Osteoblast (primary cell): ENCODE measurements around the gene SMC3. TPM values are rescaled to one million over a fixed set of nuclear protein-coding genes. Genes with fewer than 3 reads are reported as not detected.
A peak's percentile ranks its signal among the peaks of the same experiment; 100 is the strongest.

Source experiments
- DNase-seq: peaks from one replicate; pipeline ENCODE4 v3.0.0; 2011; ENCODE audit warnings: low spot score, mixed read lengths; ENCODE audit not compliant: insufficient read length; ENCODE audit errors: missing footprints
- H2AFZ ChIP-seq: 2 replicates; pipeline ENCODE4 v1.6.0; 2011; ENCODE audit warnings: mild to moderate bottlenecking, low read length
- H3K27ac ChIP-seq: 2 replicates; pipeline ENCODE4 v1.5.1; 2011; ENCODE audit warnings: mild to moderate bottlenecking, low read depth, low read length, moderate library complexity
- H3K27me3 ChIP-seq: 2 replicates; pipeline ENCODE4 v1.6.0; 2012; ENCODE audit warnings: mild to moderate bottlenecking, control low read depth, inconsistent platforms, low read length, moderate library complexity; ENCODE audit not compliant: insufficient read depth
- H3K36me3 ChIP-seq: 2 replicates; pipeline ENCODE4 v1.5.1; 2011; ENCODE audit warnings: mild to moderate bottlenecking, low read length, control low read depth, moderate library complexity; ENCODE audit not compliant: insufficient read depth
- H3K4me1 ChIP-seq: 2 replicates; pipeline ENCODE4 v1.5.1; 2011; ENCODE audit warnings: mild to moderate bottlenecking, low read length, control low read depth, moderate library complexity; ENCODE audit not compliant: insufficient read depth
- H3K4me2 ChIP-seq: 2 replicates; pipeline ENCODE4 v1.6.0; 2011; ENCODE audit warnings: mild to moderate bottlenecking, low read length; ENCODE audit not compliant: insufficient read depth
- H3K4me3 ChIP-seq: fragments of 200-600 bp; sonication (generic); 3 replicates; pipeline ENCODE4 v1.5.1; 2012; ENCODE audit warnings: mild to moderate bottlenecking, low read length, inconsistent platforms; ENCODE audit not compliant: insufficient read depth
- H3K79me2 ChIP-seq: 2 replicates; pipeline ENCODE4 v1.6.0; 2012; ENCODE audit warnings: mild to moderate bottlenecking, low read length, control low read depth, inconsistent platforms; ENCODE audit not compliant: insufficient read depth
- H3K9me3 ChIP-seq: 2 replicates; pipeline ENCODE4 v1.5.1; 2011; ENCODE audit warnings: low read depth, low read length, control low read depth
- H4K20me1 ChIP-seq: 2 replicates; pipeline ENCODE4 v1.6.0; 2012; ENCODE audit warnings: mild to moderate bottlenecking, low read length, control low read depth; ENCODE audit not compliant: insufficient read depth
- total RNA-seq: library from RNA; depleted of rRNA; stranded (reverse); fragments of >200 nt; gene quantifications from 2 replicates; pipeline ENCODE4 v1.2.3, GENCODE V29; 2012
- TF ChIP-seq, protein P1 (sequence below): IDR thresholded peaks from 2 replicates; pipeline ENCODE4 v1.5.1; 2011; ENCODE audit warnings: mild to moderate bottlenecking, low read depth, low read length, moderate library complexity; ENCODE audit errors: extremely low read depth

The SMC3 gene
- total RNA-seq, 1 donor: 20.3 TPM

DNA sequence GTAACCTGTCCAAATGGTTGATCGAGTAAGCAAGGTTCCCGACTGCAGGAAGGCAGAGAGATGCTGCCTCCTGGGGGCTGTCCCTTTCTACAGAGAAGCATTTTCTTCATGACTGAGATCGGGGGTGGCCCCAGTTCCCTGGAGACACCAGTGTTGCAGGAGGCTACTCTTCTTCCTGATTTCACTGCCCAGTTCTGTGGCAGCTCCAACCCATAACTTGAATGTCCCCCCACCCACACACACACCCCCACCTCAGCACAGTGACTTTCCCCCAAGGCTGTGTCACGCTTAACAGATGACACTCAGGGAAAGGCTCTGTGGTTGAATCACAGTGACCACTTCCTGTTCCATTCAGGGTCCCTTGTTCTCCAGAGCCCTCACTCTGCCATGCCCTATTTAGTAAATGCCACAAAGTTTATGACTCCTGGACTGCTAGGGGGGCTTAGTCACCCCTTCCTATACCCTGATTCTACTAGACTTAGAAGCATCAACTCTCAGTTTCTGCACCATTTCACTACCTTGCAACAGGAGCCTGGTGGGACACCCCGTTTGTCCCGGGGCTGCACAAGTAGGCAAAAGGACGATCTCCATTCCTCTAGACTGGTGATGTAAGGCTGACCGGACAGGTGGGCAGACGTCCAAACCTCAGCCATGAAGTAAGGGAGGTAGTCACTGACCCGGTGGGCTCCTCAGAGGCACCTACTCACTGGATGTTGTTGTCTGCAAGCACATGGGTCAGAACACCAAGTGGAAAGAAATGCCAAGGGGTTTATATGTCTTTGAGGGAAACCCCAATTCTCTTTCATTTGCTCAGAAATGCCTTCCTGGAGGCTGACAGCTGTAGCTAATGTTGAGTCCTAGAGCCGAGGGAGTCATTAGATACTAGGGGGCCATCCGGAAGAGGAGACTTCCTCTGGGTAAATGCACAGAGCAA lies 31.3 kb upstream of the SMC3 start:
- Histone ChIP-seq H2AFZ (peak overlapping the region; percentile 49), H3K9me3 (no peaks in the 10 kb centered on the region), H3K4me3 (peak overlapping the region; percentile 40), H3K4me2 (peak overlapping the region; percentile 54), H3K27me3 (no peaks in the 10 kb centered on the region), H3K27ac (peak overlapping the region; percentile 12), H4K20me1 (no peaks in the 10 kb centered on the region), H3K36me3 (no peaks in the 10 kb centered on the region), H3K4me1 (peaks cover 20% of the 10 kb centered on the region), H3K79me2 (no peaks in the 10 kb centered on the region)
- DNase-seq: peak; percentile 72
- TF ChIP-seq, protein P1, sequence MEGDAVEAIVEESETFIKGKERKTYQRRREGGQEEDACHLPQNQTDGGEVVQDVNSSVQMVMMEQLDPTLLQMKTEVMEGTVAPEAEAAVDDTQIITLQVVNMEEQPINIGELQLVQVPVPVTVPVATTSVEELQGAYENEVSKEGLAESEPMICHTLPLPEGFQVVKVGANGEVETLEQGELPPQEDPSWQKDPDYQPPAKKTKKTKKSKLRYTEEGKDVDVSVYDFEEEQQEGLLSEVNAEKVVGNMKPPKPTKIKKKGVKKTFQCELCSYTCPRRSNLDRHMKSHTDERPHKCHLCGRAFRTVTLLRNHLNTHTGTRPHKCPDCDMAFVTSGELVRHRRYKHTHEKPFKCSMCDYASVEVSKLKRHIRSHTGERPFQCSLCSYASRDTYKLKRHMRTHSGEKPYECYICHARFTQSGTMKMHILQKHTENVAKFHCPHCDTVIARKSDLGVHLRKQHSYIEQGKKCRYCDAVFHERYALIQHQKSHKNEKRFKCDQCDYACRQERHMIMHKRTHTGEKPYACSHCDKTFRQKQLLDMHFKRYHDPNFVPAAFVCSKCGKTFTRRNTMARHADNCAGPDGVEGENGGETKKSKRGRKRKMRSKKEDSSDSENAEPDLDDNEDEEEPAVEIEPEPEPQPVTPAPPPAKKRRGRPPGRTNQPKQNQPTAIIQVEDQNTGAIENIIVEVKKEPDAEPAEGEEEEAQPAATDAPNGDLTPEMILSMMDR: peak; percentile 40

DNA sequence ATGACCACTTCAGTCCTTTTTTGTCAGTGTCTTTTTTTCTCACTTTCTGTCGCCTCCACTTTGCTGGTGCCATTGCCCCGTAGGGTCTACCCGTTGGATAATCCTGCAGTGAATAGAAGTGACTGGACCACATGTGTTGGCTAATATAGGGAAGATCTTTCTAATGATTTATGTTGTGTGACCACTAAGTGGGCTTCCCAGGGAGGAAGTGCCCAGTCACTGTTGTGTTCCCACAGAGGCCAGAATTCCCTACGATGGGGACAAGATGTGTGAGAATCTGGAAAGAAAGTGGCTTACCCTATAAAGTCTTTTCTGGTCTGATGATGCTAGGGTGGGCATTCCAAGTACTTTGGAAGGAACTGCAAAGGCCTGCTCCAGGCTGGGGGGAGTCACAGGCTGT lies 28.4 kb upstream of the SMC3 start:
- H3K36me3 ChIP-seq: no peaks in the 10 kb centered on the region
- TF ChIP-seq, protein P1: no peak
- H3K27me3 ChIP-seq: no peaks in the 10 kb centered on the region
- no peaks in the 10 kb centered on the region for H3K9me3 ChIP-seq
- no peak overlapping the region for H3K4me3 ChIP-seq
- no peaks in the 10 kb centered on the region for H3K79me2 ChIP-seq
- DNase-seq: no peak
- no peak overlapping the region for H3K27ac ChIP-seq
- H3K4me2 ChIP-seq: no peak overlapping the region
- H2AFZ ChIP-seq: no peak overlapping the region
- H4K20me1 ChIP-seq: no peaks in the 10 kb centered on the region
- peaks cover 16% of the 10 kb centered on the region for H3K4me1 ChIP-seq

DNA sequence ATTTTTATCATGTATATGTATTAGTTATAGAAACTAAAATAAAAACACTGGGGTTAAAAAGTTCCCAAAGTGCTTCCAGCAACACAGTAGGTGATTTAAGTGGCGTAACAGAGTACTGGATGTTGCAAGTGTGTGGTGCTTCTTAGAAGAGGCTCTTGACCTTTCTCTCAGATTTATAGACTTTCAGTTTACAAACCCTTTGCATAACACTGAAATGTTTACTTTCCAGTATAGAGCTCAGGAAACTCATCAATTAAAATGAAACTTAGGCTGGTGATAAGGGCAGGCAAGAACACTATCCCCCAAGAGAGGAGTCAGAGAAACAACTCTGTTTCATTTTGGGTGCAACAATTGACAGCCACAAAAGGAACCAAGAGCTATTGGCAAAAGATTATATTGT lies 27.5 kb upstream of the SMC3 start:
- Histone ChIP-seq H3K27ac (no peak overlapping the region), H3K4me3 (no peak overlapping the region), H2AFZ (no peak overlapping the region), H3K79me2 (no peaks in the 10 kb centered on the region), H4K20me1 (no peaks in the 10 kb centered on the region), H3K4me1 (peaks cover 16% of the 10 kb centered on the region), H3K27me3 (no peaks in the 10 kb centered on the region), H3K36me3 (no peaks in the 10 kb centered on the region), H3K4me2 (no peak overlapping the region), H3K9me3 (no peaks in the 10 kb centered on the region)
- TF ChIP-seq, protein P1: no peak
- DNase-seq: no peak

DNA sequence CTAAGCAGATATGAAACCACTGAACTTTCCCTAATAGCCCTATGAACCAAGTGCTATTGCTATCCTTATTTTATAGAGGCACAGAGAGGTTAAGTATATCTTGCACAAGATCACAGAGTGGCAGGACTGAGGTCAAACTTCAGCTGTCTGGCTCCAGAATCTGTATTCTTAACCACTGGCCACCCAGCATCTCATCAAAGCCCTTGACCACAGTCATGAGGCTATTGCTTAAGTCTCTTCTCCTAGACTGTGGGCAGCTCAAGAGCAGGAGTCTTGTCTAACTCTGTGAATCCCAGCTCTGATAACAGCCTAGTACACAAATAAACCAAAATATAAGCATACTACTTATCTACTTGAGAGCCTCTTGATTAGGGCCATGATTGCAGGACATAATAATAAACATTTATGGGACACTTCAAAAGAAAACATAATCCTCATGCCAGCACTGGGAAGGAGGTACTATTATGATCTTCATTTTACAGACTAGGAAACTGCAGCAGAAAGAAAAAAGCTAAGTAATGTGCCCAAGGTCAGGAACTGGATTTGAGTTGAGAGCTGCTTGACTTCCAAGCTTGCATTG lies 22.4 kb upstream of the SMC3 start:
- no peak overlapping the region for H3K4me3 ChIP-seq
- DNase-seq: peak; percentile 15
- H3K9me3 ChIP-seq: no peaks in the 10 kb centered on the region
- peaks cover 4% of the 10 kb centered on the region for H3K27me3 ChIP-seq
- no peak overlapping the region for H3K27ac ChIP-seq
- TF ChIP-seq, protein P1: no peak
- H2AFZ ChIP-seq: no peak overlapping the region
- no peak overlapping the region for H3K4me2 ChIP-seq
- H3K4me1 ChIP-seq: no peaks in the 10 kb centered on the region
- no peaks in the 10 kb centered on the region for H3K36me3 ChIP-seq
- no peaks in the 10 kb centered on the region for H3K79me2 ChIP-seq
- H4K20me1 ChIP-seq: no peaks in the 10 kb centered on the region
